Gastroesophageal sphincter (tissue), 4 donors: ENCODE data around the gene LYSET. TPM values are rescaled to one million over a fixed set of nuclear protein-coding genes. Genes with fewer than 3 reads are reported as not detected.
"Not testable (repeated sequence)": the region's sequence is repeated elsewhere in the genome, so short reads cannot be mapped to it uniquely, and the experiment has no call there.

Source experiments
- ATAC-seq: fragments of 150-250 bp; one replicate; pipeline ENCODE4 v1.9.1; 2016; ENCODE audit warnings: mild to moderate bottlenecking, moderate library complexity
- H3K27ac ChIP-seq, 4 donors: fragments of 200-600 bp; sonication (generic) in 3 of 4; 1 replicate in 3 of 4; 2 replicates in 1 of 4; pipeline ENCODE4 v1.5.1; 2016 to 2019
- H3K27me3 ChIP-seq: fragments of 200-600 bp; sonication (generic); one replicate; pipeline ENCODE4 v1.5.1; 2019
- H3K36me3 ChIP-seq, 2 donors: fragments of 200-600 bp; sonication (generic); one replicate each; pipeline ENCODE4 v1.5.1; 2019; ENCODE audit warnings: control low read depth in 1 of 2
- H3K4me1 ChIP-seq, 3 donors: fragments of 200-600 bp; sonication (generic); 1 replicate in 2 of 3; 2 replicates in 1 of 3; pipeline ENCODE4 v1.5.1; 2016 to 2019; ENCODE audit warnings: control low read depth in 2 of 3
- H3K4me3 ChIP-seq, 2 donors: fragments of 200-600 bp; sonication (generic); one replicate each; pipeline ENCODE4 v1.5.1; 2019; ENCODE audit warnings: mild to moderate bottlenecking in 1 of 2, moderate library complexity in 1 of 2
- H3K9me3 ChIP-seq, 3 donors: fragments of 200-600 bp; sonication (generic); one replicate each; pipeline ENCODE4 v1.5.1; 2017 to 2019; ENCODE audit warnings: control low read depth in 2 of 3
- CTCF ChIP-seq, 4 experiments: fragments of 200-600 bp in 2 of 4; fragments of 450-650 bp in 2 of 4; sonication (generic) in 1 of 4; IDR thresholded peaks; one replicate each; pipeline ENCODE4 v1.5.1; 2017 to 2019; ENCODE audit warnings: antibody characterized with exemption in 4 of 4, mild to moderate bottlenecking in 2 of 4, moderate library complexity in 2 of 4
- EP300 ChIP-seq: sonication (generic); formaldehyde crosslinking; IDR thresholded peaks from one replicate; pipeline ENCODE4 v1.6.1; 2017; ENCODE audit warnings: antibody characterized with exemption, mild to moderate bottlenecking
- POLR2A ChIP-seq, 2 donors: fragments of 450-650 bp; IDR thresholded peaks; one replicate each; pipeline ENCODE4 v1.6.1; 2017; ENCODE audit warnings: antibody characterized with exemption in 2 of 2, mild to moderate bottlenecking in 2 of 2, moderate library complexity in 1 of 2
- POLR2AphosphoS5 ChIP-seq: sonication (generic); formaldehyde crosslinking; IDR thresholded peaks from one replicate; pipeline ENCODE4 v1.6.1; 2017; ENCODE audit warnings: antibody characterized with exemption
- WGBS, 2 donors: methylation state at CpG; one replicate each; pipeline ENCODE4 v1.1.5; 2018; ENCODE audit warnings: low coverage in 1 of 2; 5-methylcytosine and 5-hydroxymethylcytosine counted together
- total RNA-seq, 4 donors: library from RNA; depleted of rRNA; stranded (reverse); fragments of >200 nt; gene quantifications; one replicate each; pipeline ENCODE4 v1.1.0, GENCODE V29; 2016

LYSET gene
- total RNA-seq, 4 donors from 2014 or later, result 8.7 to 16.8 (median 12.9) TPM

DNA sequence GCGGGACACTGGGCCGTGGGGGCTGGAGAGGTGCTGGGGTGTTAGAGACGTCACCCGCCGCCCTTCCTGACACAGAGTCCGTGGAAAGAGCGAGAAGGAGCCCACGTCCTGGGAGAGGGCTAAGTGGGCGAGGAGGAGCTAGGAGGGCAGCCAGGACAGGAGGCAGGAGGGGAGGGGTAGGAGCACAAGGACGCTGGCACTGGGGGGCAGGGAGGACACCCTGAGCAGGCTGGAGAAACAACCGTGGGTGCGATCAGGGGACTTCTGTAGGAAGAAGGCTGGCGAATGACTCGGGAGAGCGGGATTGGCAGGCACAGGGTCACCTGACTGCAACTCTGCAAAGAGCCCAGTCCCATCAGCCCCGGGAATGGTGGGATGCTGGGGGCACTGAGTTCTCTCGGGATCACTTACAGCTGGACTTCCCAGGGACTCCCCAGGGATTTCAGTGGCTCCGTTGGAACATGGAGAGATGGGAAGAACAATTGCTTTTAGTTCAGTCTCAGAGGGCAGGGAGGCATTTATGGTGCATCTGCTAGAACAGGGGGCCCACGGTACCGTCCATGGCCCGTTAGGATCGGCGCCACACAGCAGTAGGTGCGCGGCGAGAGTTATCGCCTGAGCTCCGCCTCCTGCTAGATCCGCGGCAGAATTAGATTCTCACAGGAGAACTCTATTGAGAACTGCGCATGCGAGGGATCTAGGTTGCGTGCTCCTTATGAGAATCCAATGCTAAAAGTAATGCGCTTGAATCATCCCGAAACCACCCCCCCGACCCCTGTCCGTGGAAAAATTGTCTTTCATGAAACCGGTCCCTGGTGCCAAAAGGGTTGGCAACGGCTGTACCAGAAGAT, 46.2 kb downstream of the LYSET start:
- 24 to 42% methylated on average over 19 to 29 of the region's 39 CpGs for WGBS, 2 donors
- Histone ChIP-seq H3K27ac (peak overlapping the region in 1 of 4 donors; percentile 22), H3K9me3 (no peaks in the 10 kb centered on the region), H3K4me3 (peak overlapping the region; percentile 13 to 51), H3K36me3 (peaks cover 0 to 37% of the 10 kb centered on the region in 2 donors), H3K27me3 (no peaks in the 10 kb centered on the region), H3K4me1 (peaks cover 0 to 15% (median 0%) of the 10 kb centered on the region in 3 donors)
- TF ChIP-seq EP300 (no peak), POLR2AphosphoS5 (no peak), POLR2A (IDR thresholded peaks at IDR 0.05) (no peak)
- ATAC-seq, result peak; percentile 52

GRCh38 chr14:93232159-93232558, 47.0 kb downstream of the LYSET start:
- TF ChIP-seq EP300 (no peak), POLR2A (IDR thresholded peaks at IDR 0.05) (no peak), CTCF (IDR thresholded peaks at IDR 0.05) (no peak), POLR2AphosphoS5 (no peak)
- peak overlapping the region in 1 of 2 donors; percentile 51 for H3K4me3 ChIP-seq

DNA sequence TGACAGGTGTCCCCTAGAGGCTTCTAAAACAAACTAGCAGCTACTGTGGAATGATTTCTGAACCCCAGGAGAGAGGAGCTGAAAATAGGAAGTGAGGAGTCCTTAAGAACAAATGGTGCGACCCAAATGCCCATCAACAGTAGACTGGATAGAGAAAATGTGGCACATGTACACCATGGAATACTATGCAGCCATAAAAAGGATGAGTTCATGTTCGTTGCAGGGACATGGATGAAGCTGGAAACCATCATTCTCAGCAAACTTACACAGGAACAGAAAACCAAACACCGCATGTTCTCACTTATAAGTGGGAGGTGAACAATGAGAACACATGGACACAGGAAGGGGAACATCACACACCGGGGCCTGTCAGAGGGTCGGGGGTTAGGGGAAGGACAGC, 48.0 kb downstream of the LYSET start:
- 89 to 91% methylated on average over 5 of the region's 5 CpGs for WGBS, 2 donors
- not testable (repeated sequence) for H3K4me3 ChIP-seq, H3K27ac ChIP-seq, H3K27me3 ChIP-seq, ATAC-seq, H3K9me3 ChIP-seq
- Histone ChIP-seq H3K36me3 (peaks cover 0 to 20% of the 10 kb centered on the region in 2 donors), H3K4me1 (peaks cover 0 to 15% (median 0%) of the 10 kb centered on the region in 3 donors)

More at GRCh38 chr14:93232159-93232558, 47.0 kb downstream of the LYSET start:
- ATAC-seq, result no peak
- H3K27ac ChIP-seq, result no peak overlapping the region
- peaks cover 0 to 15% (median 0%) of the 10 kb centered on the region in 3 donors for H3K4me1 ChIP-seq
- H3K27me3 ChIP-seq, result no peaks in the 10 kb centered on the region
- H3K9me3 ChIP-seq, result no peaks in the 10 kb centered on the region
- 83% methylated on average over 4 of the region's 17 CpGs; no CpG with 5 or more reads in 1 of the 2 donors for WGBS, 2 donors
- H3K36me3 ChIP-seq, result peaks cover 0 to 29% of the 10 kb centered on the region in 2 donors

DNA sequence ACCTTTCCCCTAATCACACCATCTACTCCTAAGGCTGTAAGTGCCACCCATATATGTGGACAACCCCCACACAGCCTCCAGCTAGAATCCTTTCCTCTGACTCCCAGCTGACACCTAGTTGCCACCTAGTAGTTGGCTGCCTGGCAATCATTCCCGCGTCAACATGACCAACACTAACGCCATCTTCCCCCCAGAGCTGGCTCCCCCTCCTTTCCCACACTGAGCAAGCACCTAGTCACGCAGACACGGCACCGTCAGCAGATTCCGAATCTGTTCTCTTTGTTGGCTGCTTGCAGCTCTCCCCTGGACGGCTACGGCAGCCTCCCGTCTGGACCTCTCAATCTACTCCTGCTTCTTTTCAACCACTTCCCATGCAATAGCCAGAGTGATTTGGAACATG, 49.7 kb downstream of the LYSET start:
- H3K27me3 ChIP-seq, result no peaks in the 10 kb centered on the region
- no peak overlapping the region for H3K27ac ChIP-seq
- H3K36me3 ChIP-seq, result peaks cover 0 to 3% of the 10 kb centered on the region in 2 donors
- H3K4me3 ChIP-seq, result no peak overlapping the region
- no peak for TF ChIP-seq EP300
- no peak for TF ChIP-seq POLR2AphosphoS5
- TF ChIP-seq POLR2A (IDR thresholded peaks at IDR 0.05), result no peak
- no peak for TF ChIP-seq CTCF (IDR thresholded peaks at IDR 0.05)
- peaks cover 0 to 15% (median 0%) of the 10 kb centered on the region in 3 donors for H3K4me1 ChIP-seq
- ATAC-seq, result no peak
- H3K9me3 ChIP-seq, result no peaks in the 10 kb centered on the region
- WGBS, 2 donors, result 27 to 33% methylated on average over 8 to 10 of the region's 10 CpGs

Other genes starting within 250 kb of the LYSET start
- 100 to 1,000 TPM in 3 of 4 donors, 10 to 100 TPM in 1; 68.8 to 201 (median 134) TPM for gene ITPK1, start 69.4 kb upstream of the LYSET start, total RNA-seq
- gene MOAP1, start 420 bp upstream of the LYSET start, total RNA-seq, result 10 to 100 TPM; 70.1 to 80.6 (median 72.6) TPM
- 10 to 100 TPM; 10.5 to 20.4 (median 14.7) TPM for gene GON7, start 21.7 kb downstream of the LYSET start, total RNA-seq
- gene UBR7, start 21.9 kb downstream of the LYSET start, total RNA-seq, result 10 to 100 TPM; 22.6 to 37.4 (median 27.9) TPM
- 10 to 100 TPM; 29.9 to 35.6 (median 33.0) TPM for gene BTBD7, start 147.7 kb downstream of the LYSET start, total RNA-seq
- gene COX8C, start 161.9 kb downstream of the LYSET start, total RNA-seq, result not detected
- under 1 TPM in 3 of 4 donors, not detected in 1; 0.13 to 0.16 (median 0.15) TPM for gene UNC79, start 245.6 kb downstream of the LYSET start, total RNA-seq